B cell (primary cell): ENCODE data around the gene SCAI. TPM values are rescaled to one million over a fixed set of nuclear protein-coding genes. Genes with fewer than 3 reads are reported as not detected.

ENCODE experiments used
- ATAC-seq: fragments of 200-7000 bp; cut with Tn5 transposase; one replicate; pipeline ENCODE4 v1.10.0; 2021; ENCODE audit warnings: low read depth, mild to moderate bottlenecking, moderate number of reproducible peaks, moderate library complexity
- CTCF ChIA-PET: fragments of 350-600 bp; sonication (Branson Sonifier 250); formaldehyde crosslinking; loops from one replicate; lab custom pipeline; 2021; ENCODE audit warnings: antibody characterized with exemption, inconsistent platforms; lab: Charles Lee
- POLR2A ChIA-PET: fragments of 350-600 bp; sonication (Branson Sonifier 250); formaldehyde crosslinking; loops from one replicate; lab custom pipeline; 2021; ENCODE audit warnings: antibody characterized with exemption; lab: Charles Lee
- DNase-seq: peaks from one replicate; pipeline ENCODE4 v3.0.0; 2013
- H2AFZ ChIP-seq: 2 replicates; pipeline ENCODE4 v1.6.1; 2012; ENCODE audit warnings: mild to moderate bottlenecking, low read depth, low read length; ENCODE audit not compliant: insufficient read depth, poor library complexity, severe bottlenecking
- H3K27ac ChIP-seq, 2 donors: 1 replicate in 1 of 2; 2 replicates in 1 of 2; pipeline ENCODE4 v1.5.1; 2012 to 2013; ENCODE audit warnings: low read length in 2 of 2, mild to moderate bottlenecking in 2 of 2, moderate library complexity in 1 of 2
- H3K27me3 ChIP-seq, 4 experiments: fragments of 200-600 bp in 1 of 4; sonication (generic) in 1 of 4; replicated peaks in 1 of 4; 1 replicate in 2 of 4; 2 replicates in 2 of 4; pipeline versions ENCODE4 v1.6.1 to v1.7.0; 2013 to 2016; ENCODE audit warnings: low read length in 3 of 4, mild to moderate bottlenecking in 2 of 4, mixed read lengths in 1 of 4, moderate library complexity in 1 of 4; ENCODE audit not compliant: insufficient read depth in 4 of 4, control insufficient read depth in 3 of 4; ENCODE audit errors: control extremely low read depth in 1 of 4
- H3K36me3 ChIP-seq, 2 experiments: replicated peaks in 1 of 2; 1 replicate in 1 of 2; 2 replicates in 1 of 2; pipeline versions ENCODE4 v1.6.1 to v1.7.1; 2013; ENCODE audit warnings: low read length in 1 of 2; ENCODE audit not compliant: insufficient read depth in 2 of 2, control insufficient read depth in 1 of 2; ENCODE audit errors: control extremely low read depth in 1 of 2, extremely low read depth in 1 of 2
- H3K4me1 ChIP-seq, 2 donors: fragments of 200-600 bp in 1 of 2; sonication (generic) in 1 of 2; 1 replicate in 1 of 2; 2 replicates in 1 of 2; pipeline versions ENCODE4 v1.5.1 to v1.6.1; 2013 to 2017; ENCODE audit warnings: low read length in 2 of 2; ENCODE audit not compliant: control insufficient read depth in 2 of 2, insufficient read depth in 2 of 2
- H3K4me2 ChIP-seq: replicated peaks from 2 replicates; pipeline ENCODE3; 2012; ENCODE audit warnings: mild to moderate bottlenecking, low read depth, low read length; ENCODE audit not compliant: poor library complexity, severe bottlenecking
- H3K4me3 ChIP-seq, 5 experiments: fragments of 200-600 bp in 1 of 5; sonication (generic) in 1 of 5; 1 replicate in 3 of 5; 2 replicates in 2 of 5; pipeline versions ENCODE4 v1.5.1 to v1.7.0; 2011 to 2016; ENCODE audit warnings: low read length in 4 of 5, mild to moderate bottlenecking in 4 of 5, low read depth in 2 of 5, control low read depth in 1 of 5, moderate library complexity in 1 of 5; ENCODE audit not compliant: insufficient read depth in 1 of 5; ENCODE audit errors: control extremely low read depth in 1 of 5, extremely low read depth in 1 of 5
- H3K79me2 ChIP-seq: fragments of 200-600 bp; sonication (generic); one replicate; pipeline ENCODE4 v1.6.0; 2016; ENCODE audit warnings: low read length; ENCODE audit not compliant: control insufficient read depth, insufficient read depth
- H3K9ac ChIP-seq: fragments of 200-600 bp; sonication (generic); 2 replicates; pipeline ENCODE4 v1.6.1; 2017; ENCODE audit warnings: mild to moderate bottlenecking, low read length, moderate library complexity
- H3K9me3 ChIP-seq, 3 donors: one replicate each; pipeline versions ENCODE4 v1.6.1 to v1.7.1; 2013; ENCODE audit warnings: low read length in 2 of 3; ENCODE audit not compliant: control insufficient read depth in 2 of 3, insufficient read depth in 1 of 3; ENCODE audit errors: control extremely low read depth in 1 of 3
- H4K20me1 ChIP-seq: 2 replicates; pipeline ENCODE4 v1.6.0; 2012; ENCODE audit warnings: mild to moderate bottlenecking, low read length; ENCODE audit not compliant: insufficient read depth, control insufficient read depth, poor library complexity, severe bottlenecking
- H3K27ac Mint-ChIP-seq: one replicate; pipeline ENCODE4 v1.8.0; 2021; ENCODE audit warnings: mixed read lengths
- H3K27me3 Mint-ChIP-seq: one replicate; pipeline ENCODE4 v1.8.0; 2021; ENCODE audit warnings: mixed read lengths
- H3K4me1 Mint-ChIP-seq: one replicate; pipeline ENCODE4 v1.8.0; 2021; ENCODE audit warnings: mixed read lengths
- H3K4me3 Mint-ChIP-seq: one replicate; pipeline ENCODE4 v1.8.0; 2021; ENCODE audit warnings: mixed read lengths
- H3K9me3 Mint-ChIP-seq: one replicate; pipeline ENCODE4 v1.8.0; 2022; ENCODE audit warnings: mixed read lengths; ENCODE audit not compliant: insufficient read depth
- CTCF ChIP-seq: fragments of 200-600 bp; IDR thresholded peaks from one replicate; pipeline ENCODE4 v1.8.0; 2022; ENCODE audit warnings: antibody characterized with exemption, mild to moderate bottlenecking
- EZH2 ChIP-seq: IDR thresholded peaks from 2 replicates; pipeline ENCODE4 v1.6.1; 2012; ENCODE audit warnings: borderline replicate concordance, low read depth, mild to moderate bottlenecking, moderate library complexity, low read length; ENCODE audit not compliant: insufficient read depth, poor library complexity, severe bottlenecking
- WGBS: methylation state at CpG from one replicate; pipeline ENCODE4 v1.1.5; 2013; ENCODE audit warnings: missing lambda C conversion rate; ENCODE audit not compliant: insufficient coverage; 5-methylcytosine and 5-hydroxymethylcytosine counted together
- intact Hi-C: fragments of 100-400 bp; cut with micrococcal nuclease; formaldehyde crosslinking; loops from one replicate; pipeline ENCODE4 v1.10.0; 2022
- polyA plus RNA-seq: library from polyadenylated mRNA; depleted of rRNA; stranded (reverse); fragments of >200 nt; gene quantifications from 2 replicates; pipeline ENCODE4 v1.2.3, GENCODE V29; 2012
- total RNA-seq, 2 donors: library from RNA; stranded (reverse); fragments of 120-200 nt in 1 of 2; gene quantifications; 1 replicate in 1 of 2; 2 replicates in 1 of 2; pipeline versions ENCODE4 v1.2.3 to v1.2.4, GENCODE V29; 2013 to 2022

Gene SCAI
- total and polyA plus RNA-seq, 2 donors (not counting 1 experiment from before 2014, with no cell fraction given): 3.8 to 19.8 TPM

- Mint-ChIP-seq H3K9me3 (no peaks in the 10 kb centered on the region), H3K4me1 (peaks cover 53% of the 10 kb centered on the region), H3K27me3 (no peaks in the 10 kb centered on the region), H3K27ac (no peak overlapping the region), H3K4me3 (no peak overlapping the region)
- no CpG with 5 or more reads among the region's 1 CpG for WGBS
- ChIA-PET CTCF (no interaction called here), POLR2A (no interaction called here)
- H3K36me3 ChIP-seq: peaks cover 2 to 10% of the 10 kb centered on the region in 2 experiments
- no peak overlapping the region for H3K4me2 ChIP-seq
- H3K79me2 ChIP-seq: peaks cover 92% of the 10 kb centered on the region
- H3K27me3 ChIP-seq: no peaks in the 10 kb centered on the region
- ATAC-seq (no peak), DNase-seq (no peak)
- peaks cover 83% of the 10 kb centered on the region for H4K20me1 ChIP-seq
- no peak overlapping the region for H3K9ac ChIP-seq
- H3K4me3 ChIP-seq: no peak overlapping the region
- H3K9me3 ChIP-seq: no peaks in the 10 kb centered on the region
- no peak overlapping the region for H2AFZ ChIP-seq
- H3K27ac ChIP-seq: no peak overlapping the region
- peaks cover 0 to 4% of the 10 kb centered on the region in 2 donors for H3K4me1 ChIP-seq
- intact Hi-C loops: no loop called here
- TF ChIP-seq CTCF (no peak), EZH2 (no peak)
Measured at GRCh38 chr9:125177888-125178287, 34.6 kb upstream of the SCAI start.

GRCh38 chr9:125176636-125177035 lies 33.3 kb upstream of the SCAI start:
- Histone ChIP-seq H3K79me2 (peaks cover 90% of the 10 kb centered on the region), H3K4me3 (no peak overlapping the region), H3K4me2 (no peak overlapping the region), H4K20me1 (peaks cover 71% of the 10 kb centered on the region), H3K9me3 (no peaks in the 10 kb centered on the region), H2AFZ (no peak overlapping the region), H3K36me3 (peaks cover 0 to 8% of the 10 kb centered on the region in 2 experiments), H3K9ac (no peak overlapping the region), H3K27me3 (no peaks in the 10 kb centered on the region), H3K4me1 (peaks cover 7 to 13% of the 10 kb centered on the region in 2 donors), H3K27ac (no peak overlapping the region)
- CTCF ChIA-PET: no interaction called here
- Mint-ChIP-seq H3K27ac (no peak overlapping the region), H3K27me3 (no peaks in the 10 kb centered on the region), H3K4me1 (peaks cover 52% of the 10 kb centered on the region), H3K4me3 (no peak overlapping the region), H3K9me3 (no peaks in the 10 kb centered on the region)
- TF ChIP-seq EZH2 (no peak), CTCF (no peak)
- WGBS: no CpG with 5 or more reads among the region's 3 CpGs
- POLR2A ChIA-PET: no interaction called here
- ATAC-seq (no peak), DNase-seq (no peak)
- intact Hi-C loops: no loop called here
